GM21360 (cell line): ENCODE results near the gene SPOCK2.

Experiments used
- ATAC-seq: cut with Tn5 transposase; IDR thresholded peaks from one replicate; pipeline ENCODE4 v1.9.1; 2021; ENCODE audit warnings: mild to moderate bottlenecking, moderate library complexity; ENCODE audit not compliant: unreplicated experiment

Gene SPOCK2

DNA sequence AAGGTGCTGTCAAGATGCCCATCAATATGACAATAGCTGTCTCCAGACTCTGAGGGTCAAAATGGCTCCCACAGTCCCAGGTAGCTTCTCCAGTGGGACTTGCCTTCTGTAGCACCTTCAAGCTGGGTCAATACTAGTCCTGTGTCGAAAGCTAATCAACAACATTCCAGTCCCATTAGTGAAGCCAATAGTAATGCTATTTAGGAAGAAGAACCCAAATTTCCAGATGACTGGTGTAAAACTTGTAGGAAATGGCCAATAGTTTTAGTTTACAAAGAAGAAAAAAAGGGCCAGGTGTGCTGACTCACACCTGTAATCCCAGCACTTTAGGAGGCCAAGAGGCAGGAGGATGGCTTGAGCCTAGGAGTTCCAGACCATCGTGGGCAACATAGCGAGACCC, 2.0 kb upstream of the SPOCK2 start:
- ATAC-seq, result no peak

DNA sequence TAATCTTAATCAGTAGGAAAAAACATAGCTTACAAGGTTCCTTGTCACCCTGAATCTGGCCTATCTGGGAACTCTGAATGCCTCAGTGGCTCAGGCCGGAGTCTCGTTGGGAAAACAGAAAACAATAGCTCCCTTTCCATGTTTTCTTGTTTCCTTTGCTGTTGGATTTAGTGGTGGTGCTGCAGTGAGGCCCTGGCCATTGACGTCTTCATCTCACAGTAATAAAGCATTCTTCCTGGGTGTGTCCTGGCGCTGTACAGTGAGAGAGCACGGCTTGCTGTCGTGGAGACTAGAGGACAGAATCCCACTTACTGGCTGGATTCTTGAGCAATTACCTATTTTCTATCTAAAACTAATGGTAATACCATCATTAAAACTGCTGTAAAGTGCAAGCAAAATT, 1.3 kb upstream of the SPOCK2 start:
- no peak for ATAC-seq

DNA sequence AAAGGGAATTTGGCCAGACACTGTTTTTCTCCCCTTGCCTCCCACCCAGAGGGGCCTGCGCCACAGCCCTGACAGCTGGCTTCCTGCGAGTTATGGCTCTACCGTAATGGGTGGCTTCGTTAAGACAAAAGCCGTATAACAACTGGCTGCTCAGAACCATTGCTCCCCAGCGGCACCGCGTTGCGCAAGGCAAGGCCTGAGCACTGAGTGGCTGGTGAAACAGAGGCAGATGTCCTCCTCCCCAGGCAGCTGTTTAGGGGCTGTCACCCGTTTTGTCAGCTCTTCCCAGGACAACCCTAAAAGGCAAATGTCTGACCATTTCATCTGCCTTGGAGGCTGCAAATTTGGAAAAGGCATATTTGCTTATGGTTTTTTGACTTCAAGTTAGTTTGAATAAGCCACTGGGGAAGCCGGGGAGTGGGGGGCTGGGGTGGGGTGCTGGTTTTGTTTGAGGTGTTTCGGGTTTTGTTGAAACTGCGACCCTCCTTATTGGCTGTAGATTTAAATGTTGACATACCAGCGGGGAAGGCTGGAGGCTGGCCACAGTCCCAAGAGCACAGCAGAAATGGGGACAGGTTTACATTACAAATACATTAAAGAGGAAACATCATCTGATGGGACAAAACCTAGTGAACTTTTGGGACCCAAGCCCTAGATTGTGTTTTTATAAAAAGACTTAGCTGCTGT, 681 bp upstream of the SPOCK2 start:
- no peak for ATAC-seq

GRCh38 chr10:72087392-72087968, 871 bp downstream of the SPOCK2 start:
- no peak for ATAC-seq

DNA sequence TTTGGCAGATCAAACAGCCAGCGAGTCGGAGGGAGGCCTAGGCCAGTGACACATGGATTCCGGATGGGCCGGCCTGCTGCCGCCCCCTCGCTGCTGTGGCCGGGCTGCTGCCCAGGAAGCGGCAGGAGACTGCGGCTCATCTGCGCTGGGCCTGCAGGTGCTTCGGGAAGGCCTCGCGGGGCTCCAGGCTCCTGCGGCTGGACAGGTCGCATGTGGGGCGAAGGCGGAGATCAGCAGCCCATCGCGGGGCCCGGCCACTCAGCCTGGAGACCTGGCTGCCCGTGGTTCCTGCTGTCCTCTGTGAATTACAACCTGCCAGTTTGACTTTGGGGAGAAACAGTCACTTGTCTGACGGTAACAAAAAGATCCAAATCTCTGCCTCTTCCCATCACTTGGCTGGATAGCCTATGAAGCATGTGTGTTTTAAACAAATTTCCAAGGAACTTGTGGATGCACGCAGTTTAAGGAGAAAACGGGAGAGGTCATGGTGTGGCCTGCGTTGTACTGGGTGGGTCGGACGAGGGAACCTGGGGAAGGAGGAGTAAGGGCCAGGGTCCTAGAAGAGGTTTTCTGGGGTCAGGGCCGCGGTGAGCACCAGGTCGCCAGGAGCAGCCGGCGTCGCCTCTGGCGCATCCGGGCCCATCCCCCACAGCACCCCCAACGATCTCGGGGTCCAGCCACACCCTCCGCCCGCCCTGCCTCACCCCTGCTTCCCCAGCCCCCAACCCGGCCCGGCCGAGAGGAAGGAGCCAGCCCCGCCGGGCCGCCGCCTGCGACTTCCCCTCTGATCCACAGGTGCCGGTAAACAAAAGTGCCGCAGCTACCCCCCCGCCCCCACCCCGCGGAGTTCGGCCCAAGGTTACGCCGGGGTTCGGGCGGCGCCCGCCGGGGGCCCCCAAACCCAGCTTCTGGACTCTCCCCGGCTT, 1.6 kb downstream of the SPOCK2 start:
- no peak for ATAC-seq

DNA sequence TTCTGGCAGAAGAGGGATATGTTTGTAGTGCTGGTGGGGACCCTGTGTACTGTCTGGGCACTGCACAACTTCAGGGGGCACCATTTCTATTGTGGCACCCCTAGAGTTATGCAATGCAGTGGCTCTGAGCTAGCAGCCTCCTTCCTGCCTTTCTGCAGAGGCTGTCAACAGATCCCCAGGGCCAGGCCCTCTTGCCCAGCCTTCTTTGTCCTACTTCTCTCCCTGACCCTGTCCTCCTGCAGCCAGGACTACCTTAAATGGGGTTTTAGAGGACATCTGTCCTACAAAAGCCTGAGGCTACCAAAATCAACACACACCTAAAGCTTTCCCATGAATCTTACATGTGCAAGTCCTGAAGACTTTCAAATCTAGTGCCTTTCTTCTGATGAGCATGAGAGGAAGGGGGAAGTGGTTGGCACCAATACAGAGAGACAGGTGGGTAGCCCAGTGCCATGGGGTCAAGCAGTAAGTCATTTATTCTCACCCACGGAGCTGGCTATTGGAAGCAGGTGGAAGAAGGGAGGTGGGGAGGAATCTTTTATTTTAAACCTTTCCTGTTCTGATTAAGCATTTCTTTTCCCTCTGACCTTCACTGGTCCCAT, 2.4 kb downstream of the SPOCK2 start:
- no peak for ATAC-seq

DNA sequence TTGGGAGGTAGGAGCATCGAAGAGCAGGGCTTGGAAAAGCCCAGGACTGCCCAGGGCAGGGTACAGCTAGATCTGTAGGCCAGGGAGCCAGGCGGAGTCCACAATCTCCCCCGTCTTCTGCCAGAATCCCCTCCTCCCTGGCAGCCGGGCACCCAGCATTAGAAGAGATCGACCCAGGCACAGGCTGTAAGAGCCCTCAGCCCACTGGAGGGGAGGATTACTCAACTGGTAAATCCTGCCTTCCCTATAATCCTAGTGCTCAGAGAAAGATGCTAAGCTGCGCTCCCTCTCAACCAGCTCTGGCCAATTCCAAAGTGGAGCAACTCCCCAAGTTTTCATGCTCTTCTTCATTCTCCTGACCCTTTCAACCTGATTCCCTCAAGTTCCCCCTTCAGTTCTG, 3.2 kb downstream of the SPOCK2 start:
- no peak for ATAC-seq

- no peak for ATAC-seq
Observed at GRCh38 chr10:72083790-72084459, 4.4 kb downstream of the SPOCK2 start.

DNA sequence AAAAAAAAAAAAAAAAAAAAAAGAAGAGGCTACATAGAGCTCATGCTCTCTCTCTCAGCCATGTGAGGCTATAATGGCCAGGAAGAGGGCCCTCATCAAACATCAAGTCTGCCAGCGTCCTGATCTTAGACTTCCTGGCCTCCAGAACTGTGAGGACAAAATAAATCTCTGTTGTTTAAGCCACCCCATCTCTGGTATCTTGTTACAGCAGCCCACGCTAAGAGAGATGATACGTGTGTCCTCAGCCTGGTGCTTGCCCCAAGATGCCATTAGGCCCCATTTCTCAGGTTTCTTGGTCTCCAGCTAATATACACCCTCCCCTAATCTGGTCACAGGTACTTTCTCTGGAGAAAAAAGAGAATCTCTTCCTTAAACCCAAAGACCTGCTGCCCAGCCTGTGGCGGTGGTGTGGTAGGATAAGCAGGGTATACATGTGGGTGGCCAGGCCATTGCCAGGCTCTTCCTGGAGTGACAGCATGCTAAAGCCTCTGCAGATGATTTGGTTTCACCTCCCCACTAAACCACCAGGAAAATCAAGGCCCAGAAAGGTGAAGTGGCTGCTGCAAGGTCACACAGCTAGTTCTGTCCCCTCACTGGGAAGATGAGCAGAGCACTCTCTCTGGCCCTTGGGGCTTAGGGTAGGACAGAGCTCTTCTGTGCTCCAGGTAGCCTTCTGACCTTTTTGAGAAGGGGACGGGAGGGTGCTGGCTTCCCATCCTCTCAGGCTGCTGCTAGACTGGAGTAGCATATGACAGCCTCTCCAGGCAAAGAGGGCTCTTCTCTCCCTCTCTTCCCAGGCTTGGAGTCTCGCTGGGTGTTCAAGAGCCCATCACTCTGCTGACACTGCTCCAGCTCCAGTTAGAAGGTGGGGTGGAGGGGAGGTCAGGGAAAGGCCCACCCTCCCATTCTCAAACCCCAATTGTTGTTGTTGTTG, 5.2 kb downstream of the SPOCK2 start:
- no peak for ATAC-seq

GRCh38 chr10:72081772-72082590, 6.4 kb downstream of the SPOCK2 start:
- no peak for ATAC-seq

DNA sequence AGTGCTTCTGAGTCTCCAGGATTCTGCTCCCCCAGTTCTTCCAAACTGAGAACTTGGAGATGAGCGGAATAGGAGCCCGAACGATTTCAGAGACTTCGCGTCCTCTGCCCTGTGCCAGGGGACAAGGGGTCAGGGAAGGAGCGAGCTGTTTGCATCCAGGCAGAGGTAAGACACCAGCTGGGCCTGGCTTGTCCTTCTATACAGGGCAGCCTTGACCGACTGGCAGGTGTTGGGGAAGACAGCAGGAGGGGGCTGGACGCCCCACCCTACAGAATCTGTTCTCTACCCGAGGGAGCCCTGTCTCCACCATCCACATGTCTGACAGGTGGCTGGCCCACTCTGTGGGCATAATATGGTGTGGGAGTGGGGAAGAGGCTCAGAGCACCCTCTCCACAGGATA, 7.1 kb downstream of the SPOCK2 start:
- no peak for ATAC-seq

GRCh38 chr10:72080042-72080975, 8.0 kb downstream of the SPOCK2 start:
- ATAC-seq, result no peak

DNA sequence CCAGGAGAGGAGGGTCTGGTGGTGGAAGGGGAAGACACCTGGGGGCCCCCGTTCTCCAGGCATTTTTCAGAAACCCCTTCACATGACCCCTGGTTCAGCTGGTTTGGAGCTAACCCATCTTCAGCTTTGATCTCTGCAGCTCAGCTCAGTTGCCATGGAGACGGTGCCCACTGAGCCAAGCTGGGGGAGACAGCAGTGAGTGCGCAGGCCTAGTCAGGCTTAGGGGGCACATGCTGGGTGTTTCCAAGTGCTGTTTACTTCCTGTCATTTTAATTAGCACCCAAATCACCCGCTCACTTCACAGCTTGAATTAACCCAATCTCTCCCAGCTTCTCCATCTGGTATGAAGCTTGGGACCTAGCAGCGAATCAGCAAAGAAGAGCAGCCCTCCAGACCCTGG, 9.0 kb downstream of the SPOCK2 start:
- ATAC-seq, result no peak

DNA sequence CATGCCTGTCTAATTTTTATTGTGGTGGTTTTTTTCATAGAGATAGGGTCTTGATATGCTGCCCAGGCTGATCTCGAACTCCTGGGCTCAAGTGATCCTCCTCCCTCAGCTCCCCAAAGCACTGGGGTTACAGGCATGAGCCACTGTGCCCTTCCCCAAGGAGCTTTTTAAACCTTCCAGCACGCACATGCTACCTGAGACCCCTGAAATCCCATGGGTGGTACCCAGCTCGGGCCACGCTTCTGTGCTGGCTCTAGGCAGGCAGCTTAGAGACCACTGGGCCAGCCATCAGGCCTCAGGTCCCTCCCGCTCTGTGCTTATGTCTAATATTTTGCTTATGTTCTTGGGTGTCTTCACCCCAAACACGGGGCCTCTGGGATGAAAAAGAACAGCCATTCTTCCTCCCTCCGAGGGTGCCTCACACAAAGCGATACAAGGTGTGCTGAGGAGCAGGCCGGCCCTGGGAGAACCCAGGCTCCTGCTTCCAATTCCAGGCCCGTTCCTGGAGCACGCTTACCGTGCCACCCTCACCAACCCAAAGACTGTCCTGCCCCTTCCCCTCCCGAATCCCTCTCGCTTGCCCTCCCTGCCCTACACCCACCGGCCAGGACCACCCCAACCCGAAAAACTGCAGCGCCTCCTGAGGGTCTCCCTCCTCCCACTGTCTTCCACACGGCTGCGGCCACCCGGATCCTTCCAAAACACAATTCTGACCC, 10.9 kb downstream of the SPOCK2 start:
- ATAC-seq, result no peak

GRCh38 chr10:72076756-72077155, 11.6 kb downstream of the SPOCK2 start:
- no peak for ATAC-seq

DNA sequence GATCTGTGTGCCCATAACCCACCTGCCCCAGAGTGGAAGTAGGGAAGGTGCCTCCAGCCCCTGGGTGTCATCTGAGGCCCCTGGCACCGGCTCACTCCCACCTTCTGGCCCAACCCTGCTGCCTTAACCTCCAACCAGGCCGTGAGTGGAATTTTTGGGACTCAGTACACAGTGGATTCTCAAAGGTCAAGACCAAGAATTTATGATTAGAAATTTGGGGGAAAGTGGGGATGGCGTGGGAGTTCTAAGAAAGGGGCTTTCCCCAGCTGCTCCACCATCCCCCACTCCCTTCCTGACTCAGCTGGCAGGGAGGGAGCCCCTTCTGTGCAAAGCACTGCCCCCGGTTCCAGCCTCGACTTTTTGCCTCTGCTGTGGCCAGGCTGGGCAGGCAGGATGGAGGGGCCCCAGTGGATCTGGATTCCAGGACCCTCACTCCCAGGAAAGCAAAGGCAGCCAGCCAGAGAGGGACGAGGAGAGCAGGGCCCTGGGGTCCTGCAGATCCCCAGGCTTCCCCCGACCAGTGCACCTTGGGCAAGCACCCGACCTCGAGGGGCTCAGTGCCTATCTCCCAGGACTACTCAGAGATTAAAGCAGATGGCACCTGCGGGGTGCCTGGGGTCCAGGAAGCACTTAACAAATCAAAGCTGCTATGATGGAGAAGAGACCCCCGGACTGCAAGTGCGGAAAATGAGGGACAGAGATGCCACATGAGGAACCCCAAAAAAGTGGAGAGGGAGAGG, 12.8 kb downstream of the SPOCK2 start:
- ATAC-seq, result no peak
